SK-N-MC (cell line): ENCODE measurements around the gene CXCL16.

Source experiments
- EZH2 ChIP-seq: fragments of 200-600 bp; sonication (generic); IDR thresholded peaks from one replicate; pipeline ENCODE4 v1.6.1; 2017; ENCODE audit warnings: antibody characterized with exemption
- POLR2AphosphoS5 ChIP-seq: IDR thresholded peaks from 2 replicates; pipeline ENCODE4 v1.6.1; 2012; ENCODE audit warnings: mild to moderate bottlenecking, low read depth, low read length, borderline replicate concordance

DNA sequence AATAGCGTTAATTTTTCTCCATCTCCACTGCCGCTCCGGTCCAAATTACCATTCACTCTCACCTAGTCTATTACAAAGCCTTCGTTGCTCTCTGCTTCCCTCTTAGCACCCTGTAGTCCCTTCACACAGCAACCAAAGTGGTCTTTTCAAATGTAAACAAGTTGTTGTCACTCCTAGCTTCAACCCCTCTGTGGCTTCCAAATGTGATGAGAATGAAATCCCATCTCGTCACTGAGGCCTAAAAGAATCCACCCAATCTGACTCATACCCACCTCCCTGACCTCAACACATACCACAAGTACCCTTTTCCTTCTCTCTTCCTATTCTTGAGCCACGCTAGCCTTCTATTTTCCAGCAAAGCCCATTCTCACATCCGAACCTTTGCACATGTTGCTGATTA lies 33.6 kb downstream of the CXCL16 start:
- no peak for TF ChIP-seq EZH2
- TF ChIP-seq POLR2AphosphoS5: no peak
